ENCODE results near the gene NAA40.

Gene NAA40

DNA sequence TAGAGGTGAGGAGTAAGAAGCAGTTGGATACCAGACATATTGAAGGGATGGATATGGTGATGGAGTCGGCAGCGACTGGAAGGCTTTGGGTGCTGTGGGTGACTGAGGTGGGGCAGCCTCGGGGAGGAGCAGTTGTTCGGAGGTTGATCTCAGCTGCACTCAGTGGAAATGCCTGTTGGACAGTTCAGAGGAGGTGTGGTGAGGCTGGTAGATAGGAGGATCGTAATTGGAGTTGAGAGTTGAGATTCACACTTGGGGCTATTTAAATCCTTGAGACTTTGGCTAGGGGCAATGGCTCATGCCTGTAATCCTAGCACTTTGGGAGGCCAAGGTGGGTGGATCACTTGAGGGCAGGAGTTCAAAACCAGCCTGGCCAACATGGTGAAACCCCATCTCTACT lies 54.3 kb downstream of the NAA40 start:
- no peak for FAIRE-seq

DNA sequence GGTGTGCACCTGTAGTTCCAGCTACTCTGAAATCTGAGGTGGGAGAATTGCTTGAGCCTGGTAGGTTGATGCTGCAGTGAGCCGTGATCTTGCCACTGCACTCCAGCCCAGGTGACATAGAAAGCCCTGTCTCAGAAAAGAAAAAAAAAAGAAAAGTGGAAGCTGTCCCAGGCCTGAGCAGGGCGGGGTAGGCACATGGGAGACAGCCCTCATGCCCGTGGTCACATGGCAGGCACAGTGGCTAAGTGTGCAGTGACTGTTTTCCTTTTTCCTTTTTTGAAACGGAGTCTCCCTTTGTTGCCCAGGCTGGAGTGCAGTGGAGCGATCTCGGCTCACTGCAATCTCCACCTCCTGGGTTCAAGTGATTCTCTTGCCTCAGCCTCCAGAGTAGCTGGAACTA lies 55.2 kb downstream of the NAA40 start:
- FAIRE-seq, result no peak

DNA sequence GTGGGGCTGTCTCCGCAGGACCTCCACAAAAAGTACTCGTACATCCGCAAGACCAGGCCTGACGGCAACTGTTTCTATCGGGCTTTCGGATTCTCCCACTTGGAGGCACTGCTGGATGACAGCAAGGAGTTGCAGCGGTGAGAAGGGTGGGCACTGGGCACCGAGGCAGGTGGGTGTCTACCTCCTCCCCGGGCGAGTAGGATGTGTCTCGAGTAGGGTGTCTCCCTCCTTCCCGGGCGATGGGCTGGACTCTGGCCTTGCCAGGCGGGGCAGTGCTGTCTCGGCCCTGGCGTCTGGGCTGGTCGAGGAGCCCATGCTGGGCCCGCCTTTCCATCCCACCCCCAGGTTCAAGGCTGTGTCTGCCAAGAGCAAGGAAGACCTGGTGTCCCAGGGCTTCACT lies 57.7 kb downstream of the NAA40 start:
- FAIRE-seq, result no peak

DNA sequence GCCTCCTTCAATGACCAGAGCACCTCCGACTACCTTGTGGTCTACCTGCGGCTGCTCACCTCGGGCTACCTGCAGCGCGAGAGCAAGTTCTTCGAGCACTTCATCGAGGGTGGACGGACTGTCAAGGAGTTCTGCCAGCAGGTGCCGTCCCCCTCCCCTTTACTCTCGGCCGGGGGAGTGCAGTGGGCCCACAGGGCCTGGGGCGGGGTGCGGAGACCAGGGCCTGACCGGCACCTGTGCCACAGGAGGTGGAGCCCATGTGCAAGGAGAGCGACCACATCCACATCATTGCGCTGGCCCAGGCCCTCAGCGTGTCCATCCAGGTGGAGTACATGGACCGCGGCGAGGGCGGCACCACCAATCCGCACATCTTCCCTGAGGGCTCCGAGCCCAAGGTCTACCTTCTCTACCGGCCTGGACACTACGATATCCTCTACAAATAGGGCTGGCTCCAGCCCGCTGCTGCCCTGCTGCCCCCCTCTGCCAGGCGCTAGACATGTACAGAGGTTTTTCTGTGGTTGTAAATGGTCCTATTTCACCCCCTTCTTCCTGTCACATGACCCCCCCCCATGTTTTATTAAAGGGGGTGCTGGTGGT lies 58.4 kb downstream of the NAA40 start:
- FAIRE-seq, result no peak

DNA sequence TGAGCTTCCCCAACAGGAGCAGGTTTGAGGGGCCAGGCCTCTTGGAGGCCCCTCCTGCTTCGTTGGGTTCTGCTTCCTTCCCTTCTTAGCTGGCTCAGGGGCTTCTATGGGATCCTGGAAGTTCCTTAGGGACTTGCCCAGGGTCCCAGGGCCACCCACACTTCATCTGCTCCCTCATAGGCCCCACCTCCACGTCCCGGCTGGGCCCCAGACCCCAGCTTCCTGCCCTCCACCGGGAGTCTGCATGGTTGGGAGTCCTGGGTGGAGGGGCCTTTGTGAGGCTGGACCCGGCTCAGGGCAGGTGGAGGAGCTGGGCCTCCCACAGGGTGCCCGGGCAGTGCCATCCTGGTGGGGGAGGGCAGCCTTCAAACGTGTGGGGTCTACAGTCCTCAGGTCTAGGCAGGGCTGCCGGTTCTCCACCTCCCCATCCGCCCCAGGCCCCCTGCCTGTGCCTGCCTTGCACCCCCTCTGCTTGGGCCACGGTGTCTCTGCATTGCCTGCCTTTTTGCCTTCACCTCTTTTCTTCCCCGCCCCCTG lies 59.1 kb downstream of the NAA40 start:
- no peak for FAIRE-seq

DNA sequence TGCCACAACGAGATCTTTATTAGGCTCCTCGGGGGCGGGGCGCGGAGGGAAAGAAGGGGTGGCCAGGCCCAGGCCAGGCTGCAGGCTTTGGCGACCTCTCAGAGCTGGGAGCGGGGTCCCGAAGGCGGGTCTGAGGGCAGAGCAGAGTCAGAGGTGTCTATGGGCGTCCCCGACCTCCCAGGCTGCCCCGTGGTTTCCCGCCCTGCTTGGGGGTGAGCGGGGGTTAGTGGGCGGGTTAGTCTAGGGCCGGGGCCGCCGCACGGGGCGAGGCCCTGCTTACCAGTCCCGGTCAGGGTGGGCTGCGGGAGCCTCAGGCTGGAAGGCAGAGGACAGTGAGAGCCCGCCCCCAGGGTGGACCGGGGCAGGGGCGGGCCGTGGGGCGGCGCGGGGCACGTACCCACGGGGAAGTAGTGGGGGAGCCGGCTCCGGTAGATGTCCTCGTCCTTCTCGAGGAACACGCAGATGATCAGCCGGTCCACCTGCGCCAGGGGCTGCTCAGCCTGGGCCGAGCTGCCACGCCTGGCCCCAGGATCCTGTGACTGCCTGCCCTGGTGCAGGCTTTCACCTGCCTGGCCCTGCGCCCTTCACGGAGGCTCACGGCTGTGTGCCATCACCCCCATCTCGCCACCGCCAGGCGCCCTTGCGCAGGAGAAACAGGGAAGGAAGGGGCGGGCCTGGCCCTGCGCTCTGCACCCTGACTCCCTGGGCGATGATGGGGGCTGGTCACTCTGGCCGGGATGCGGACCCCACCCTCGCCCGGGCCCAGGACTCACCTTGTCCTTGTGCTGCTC lies 60.0 kb downstream of the NAA40 start:
- no peak for FAIRE-seq

DNA sequence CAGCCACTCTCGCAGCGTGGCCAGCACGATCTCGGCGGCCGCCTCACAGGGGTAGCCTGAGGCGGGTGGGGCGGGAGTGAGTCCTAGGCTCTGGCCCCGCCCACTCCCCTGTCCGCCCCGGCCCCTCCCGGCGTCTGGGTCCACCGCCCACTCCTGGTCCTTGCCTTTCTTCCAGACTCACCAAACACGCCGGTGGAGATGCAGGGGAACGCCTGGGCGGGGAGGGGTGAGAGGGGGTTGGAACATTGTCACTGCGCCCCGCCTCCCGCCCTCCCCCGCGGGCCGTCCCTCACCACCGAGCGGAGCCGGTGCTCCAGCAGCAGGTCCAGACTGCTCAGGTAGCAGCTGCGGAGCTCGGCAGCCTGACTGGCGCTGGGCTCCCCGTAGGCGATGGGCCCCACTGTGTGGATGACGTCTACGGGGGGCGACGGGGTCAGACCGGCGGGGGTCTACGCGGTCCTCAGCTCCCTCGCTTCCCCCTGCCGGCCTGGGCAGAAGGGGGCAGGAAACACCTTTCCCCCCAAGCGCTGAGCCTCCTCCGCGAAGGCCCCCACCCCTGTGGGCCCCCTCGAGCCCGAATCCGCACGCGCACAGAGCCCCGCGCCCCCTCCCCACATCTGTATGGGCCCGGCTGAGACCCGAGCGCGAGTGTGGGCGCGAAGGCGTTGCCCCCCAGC lies 60.7 kb downstream of the NAA40 start:
- no peak for FAIRE-seq

DNA sequence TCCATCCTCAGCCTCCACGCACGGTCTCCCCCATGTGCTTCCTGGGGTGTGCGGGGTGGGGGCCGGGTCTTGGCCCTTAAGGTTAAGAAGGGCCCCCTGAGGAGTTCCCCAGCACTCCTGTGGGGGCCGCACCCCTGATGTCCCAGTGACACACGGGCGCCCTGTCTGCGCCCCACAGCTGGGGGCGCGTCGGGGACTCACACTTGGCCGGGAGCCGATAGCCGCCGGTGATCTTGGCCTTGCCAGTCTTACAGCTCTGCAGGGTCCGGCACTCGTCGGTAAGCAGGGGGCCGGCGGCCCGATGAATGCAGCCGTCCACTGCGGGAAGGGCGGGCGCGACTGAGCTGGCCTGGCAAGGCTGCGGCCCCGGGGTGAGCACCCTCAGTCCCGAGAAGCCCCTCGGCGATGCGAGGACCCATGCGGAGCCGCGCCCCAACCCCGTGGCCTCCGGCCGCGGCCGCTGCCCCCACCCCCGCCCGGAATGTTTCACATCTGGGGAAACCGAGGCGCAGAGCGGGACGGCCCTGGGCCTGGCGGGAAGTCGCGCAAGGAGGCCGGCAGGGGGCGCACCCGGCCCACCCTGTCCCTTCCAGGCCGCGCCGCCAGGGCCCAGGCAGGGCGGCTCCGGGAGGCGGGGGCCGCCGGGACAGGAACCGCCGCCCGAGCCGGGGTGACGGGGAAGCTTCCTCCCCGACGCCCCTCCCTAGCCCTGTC lies 61.4 kb downstream of the NAA40 start:
- FAIRE-seq, result no peak

DNA sequence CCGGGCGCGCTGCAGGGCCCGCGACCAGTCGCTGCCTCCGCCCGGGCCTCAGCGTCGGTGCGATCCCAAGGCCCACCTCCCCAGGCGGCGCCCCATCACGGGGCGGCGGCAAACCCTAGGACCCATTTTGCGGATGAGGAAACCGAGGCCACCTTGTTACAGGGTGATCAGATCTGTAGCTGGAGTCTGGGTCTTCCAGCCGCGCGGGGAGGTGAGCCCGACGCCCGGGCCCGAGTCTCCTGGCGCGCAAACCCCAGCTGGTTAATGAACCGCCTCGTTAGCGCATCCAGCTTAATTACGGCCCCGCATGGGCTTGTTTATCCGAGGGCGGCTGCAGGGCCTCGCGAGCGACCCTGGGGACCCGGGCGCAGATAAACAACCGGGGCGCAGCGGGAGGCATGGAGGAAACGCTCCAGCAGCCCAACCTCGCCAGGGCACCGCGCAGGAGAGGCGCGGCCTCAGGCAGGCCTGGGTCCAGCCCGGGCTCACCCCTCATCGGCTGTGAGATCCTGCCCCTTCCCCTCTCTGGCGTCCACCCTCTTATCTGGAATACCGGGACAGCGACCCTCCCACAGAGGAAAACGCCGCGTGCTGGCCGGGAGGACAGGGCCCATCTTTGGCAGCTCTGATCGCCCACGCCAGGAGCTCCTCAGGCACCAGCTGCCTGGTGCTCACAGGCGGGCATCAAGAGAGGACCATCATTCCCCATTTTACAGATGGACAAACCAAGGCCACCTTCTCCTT lies 62.1 kb downstream of the NAA40 start:
- FAIRE-seq, result no peak

DNA sequence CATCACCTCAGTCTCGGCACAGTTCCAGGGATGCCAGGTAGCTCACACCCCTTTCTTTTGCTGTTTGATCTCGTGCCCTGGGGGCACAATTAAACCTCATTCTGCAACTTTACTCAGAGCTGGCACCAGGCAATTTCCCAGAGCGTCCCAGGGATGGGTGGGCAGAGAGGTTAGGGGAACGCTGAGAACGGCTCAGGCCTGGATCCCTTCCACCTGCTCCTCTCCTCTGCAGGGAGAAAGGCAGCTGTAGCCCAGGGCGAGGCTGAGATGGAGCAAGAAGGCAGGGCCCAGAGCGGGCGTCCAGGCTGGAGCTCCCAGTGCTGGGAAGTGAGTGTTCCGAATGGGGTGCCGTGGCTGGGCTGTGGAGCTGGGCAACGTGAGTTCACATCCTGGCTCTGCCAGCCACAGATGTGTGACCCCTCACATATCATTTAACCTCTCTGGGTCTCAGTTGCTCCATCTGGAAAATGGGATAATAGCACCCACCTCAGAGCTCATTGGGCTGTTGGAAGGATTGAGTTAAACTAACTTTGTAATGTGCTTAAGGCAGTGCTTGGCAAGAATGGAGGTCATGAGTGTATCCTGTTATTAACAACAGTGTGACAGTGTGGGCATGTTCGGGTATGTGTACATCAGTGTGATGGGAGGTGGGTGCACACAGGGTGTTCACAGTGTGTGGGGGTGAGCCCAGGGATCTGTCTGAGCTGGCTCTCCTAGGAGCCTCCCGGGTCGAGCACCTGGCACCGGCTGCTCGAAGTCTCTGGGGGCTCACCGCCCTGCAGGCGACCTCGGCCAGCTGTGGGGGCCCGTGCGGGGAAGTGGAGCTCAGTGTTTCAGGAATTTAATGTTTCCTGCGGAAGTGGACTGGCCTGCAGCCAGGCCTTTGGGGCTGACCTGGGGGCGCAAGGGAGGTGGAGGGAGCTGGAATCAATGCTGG lies 63.0 kb downstream of the NAA40 start:
- no peak for FAIRE-seq

DNA sequence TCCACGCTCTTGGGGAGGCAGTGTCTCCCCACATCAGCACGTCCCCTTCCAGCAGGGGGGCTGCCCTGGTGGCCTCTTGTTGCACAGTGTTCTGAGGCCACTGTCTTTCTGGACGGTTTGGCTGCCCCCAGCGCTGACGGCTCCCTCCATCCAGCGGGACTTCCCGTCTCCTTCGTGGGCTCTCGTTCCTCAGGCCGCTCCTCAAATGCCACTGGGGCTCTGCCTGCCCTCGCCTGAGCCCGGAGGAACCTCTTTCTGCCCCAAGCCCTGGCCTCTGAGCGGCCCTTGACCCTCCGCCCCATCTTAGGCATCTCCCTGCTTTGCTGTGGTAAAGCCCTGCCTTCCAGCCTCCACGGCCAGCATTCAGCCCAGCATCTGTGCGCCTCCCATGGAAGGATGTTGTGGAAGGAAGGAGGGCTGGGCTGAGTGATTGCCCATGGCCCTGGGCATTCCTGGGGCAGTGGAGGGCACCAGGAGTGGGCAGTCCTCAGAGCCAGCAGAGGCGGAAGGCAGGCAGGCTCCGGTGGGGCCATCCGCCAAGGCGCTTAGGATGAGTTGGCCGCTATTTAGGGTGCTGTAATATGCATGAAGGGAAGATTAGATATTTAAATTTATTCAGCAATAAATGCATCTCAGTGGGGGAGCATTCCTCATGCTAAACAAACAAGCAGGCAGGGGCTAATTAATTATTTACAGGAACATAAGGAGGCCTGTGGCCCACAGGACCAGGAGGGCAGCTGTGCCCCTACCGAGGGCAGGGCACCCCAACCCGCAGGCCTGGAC lies 65.2 kb downstream of the NAA40 start:
- no peak for FAIRE-seq

DNA sequence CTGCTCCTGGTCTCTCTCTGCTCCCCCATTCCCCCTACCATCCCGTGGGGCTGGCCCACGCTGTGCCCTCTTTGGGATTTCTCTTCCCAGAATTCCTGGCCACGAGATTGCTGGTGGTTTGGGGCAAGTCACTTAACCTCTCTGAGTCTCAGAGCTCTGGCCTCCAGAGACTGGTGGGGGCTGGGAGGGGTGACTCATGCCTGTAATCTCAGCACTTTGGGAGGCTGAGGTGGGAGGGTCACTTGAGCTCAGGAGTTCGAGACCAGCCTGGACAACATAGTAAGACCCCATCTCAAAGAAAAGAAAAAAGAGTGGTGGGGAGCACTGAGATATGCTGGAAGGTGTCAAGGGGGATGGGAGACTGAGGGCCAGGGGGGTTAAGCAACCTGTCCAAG lies 65.8 kb downstream of the NAA40 start:
- no peak for FAIRE-seq

DNA sequence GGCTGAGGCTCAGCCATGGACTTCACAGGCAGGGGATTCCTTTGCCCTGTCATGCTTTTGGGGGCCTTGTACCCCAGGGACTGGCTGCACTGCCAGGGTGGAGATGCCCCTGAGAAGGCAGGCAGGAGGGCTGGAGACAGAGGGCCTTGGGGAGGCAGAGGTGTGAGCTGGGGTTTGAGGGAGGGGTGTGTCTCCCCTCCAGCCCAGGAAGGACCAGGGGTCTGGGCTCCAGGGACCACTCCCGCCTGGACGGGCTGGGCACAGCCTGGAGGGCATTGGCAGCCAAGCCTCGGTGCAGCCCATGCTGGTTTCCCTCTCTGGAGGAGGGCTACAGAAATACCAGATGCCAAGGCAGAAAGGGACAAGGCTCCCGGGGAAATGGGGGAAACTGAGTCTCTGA lies 66.9 kb downstream of the NAA40 start:
- no peak for FAIRE-seq

DNA sequence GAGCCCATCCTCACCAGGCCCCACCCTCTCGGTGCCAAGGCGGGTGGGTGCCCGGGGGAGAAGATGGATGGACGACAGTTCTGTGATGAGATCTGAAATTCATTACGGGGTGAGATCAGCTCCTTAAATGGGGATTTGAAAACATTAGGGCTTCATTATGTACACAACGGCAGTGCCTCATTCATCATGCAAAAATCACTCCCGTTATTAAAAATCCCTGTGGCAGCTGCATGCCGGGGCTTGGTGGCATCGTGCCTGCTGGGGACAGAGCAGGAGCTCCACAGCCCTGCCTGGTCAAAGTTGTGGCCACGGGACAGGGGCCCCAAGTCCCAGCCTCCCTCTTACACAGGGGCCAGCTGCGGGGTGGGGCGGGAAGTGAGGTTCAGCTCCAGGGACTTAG lies 67.6 kb downstream of the NAA40 start:
- no peak for FAIRE-seq

Measured in TTC549 (cell line).